CD4-positive, alpha-beta T cell treated with Interleukin-15 for 4 hours (primary cell): Measurements from ENCODE around the gene CD248.
"Not testable (repeated sequence)": the region's sequence is repeated elsewhere in the genome, so short reads cannot be mapped to it uniquely, and the experiment has no call there.

Experiments
- DNase-seq: peaks from one replicate; pipeline ENCODE4 v3.0.0-alpha.2; 2020; ENCODE audit warnings: low spot score

CD248 gene

DNA sequence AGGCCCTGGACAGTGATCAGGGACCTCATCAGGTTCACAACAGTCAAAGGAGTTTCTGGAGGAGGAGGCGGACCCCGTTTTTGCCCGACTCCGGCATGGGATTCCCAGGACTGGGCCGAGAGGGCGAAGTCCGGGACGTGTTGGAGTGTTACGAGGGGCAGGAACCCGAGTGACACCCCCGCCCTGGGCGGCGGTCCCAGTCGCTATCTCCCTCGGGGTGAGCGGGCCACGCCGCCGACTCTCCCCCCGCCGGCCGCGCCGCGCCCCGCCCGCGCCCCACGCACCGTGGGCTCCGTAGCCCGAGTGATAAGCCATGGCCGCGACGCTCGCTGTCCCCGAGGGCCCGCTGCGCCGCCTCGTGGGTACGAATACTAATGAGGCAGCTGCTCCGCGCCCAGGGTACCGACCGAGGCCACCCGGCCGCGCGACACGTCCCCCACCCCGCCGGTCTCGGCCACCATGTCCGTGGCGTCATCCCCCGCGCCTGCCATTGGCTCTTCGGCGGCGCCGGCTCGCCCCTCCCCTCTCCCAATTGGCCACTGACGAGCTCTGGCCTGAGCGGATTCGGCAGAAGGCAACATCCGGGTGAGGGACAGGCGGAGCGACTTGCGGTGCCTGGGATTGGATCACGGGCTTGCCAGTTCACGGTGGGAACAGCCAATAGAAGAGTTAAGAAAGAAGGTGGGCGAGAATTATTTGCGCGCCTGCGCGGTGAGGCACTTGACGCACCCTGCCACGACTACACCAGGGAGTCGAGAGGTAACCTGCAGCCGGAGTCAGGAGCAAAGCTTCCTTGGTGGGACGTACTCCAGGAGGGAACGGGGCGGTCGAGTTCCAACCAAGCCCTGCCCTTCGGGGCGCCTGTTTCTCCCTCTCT, 27.9 kb downstream of the CD248 start, which contains the start of gene YIF1A:
Gene YIF1A, minus strand, starts transcription at position 473 of the 877 bp plus-strand sequence. Its CDS starts 158 bp downstream, at position 315.
- DNase-seq, result peak; percentile 99

DNA sequence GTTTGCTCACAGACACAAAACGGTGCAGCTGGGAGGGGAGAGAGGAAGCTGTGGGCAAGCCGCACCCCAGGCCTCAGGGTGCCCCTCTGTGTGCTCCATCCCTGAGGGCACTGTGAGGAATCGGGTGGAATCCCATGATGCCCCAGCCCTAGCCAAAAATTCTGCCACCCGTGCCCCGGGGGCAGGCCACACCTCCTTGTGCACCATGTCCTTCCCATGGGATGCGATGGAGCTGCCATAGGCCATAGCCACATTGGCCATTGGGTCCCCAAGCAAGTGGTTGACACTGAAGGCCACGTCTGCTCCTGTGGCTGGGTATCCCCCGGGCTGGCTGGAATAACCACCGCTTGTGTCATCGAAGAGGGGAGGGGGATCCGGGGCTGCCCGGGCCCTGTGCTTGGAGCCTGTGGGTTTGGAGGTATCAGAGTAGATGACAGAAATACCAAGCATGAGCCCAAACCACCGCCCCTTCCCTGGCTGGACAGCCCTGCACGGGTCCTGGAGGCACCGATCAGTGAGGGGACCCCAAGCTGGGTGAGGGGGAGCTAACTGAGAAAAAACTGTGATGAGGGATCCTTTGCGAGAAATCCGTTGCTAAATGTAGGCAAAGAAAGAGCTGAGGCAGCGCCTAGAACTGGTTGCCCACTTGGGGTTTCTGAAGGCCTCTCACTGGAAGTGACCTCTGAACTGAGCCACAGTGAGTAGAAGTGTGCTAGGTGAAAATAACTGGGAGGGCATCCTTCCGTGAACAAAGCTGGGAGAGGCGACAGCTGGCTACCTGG, 28.8 kb downstream of the CD248 start:
- no peak for DNase-seq

DNA sequence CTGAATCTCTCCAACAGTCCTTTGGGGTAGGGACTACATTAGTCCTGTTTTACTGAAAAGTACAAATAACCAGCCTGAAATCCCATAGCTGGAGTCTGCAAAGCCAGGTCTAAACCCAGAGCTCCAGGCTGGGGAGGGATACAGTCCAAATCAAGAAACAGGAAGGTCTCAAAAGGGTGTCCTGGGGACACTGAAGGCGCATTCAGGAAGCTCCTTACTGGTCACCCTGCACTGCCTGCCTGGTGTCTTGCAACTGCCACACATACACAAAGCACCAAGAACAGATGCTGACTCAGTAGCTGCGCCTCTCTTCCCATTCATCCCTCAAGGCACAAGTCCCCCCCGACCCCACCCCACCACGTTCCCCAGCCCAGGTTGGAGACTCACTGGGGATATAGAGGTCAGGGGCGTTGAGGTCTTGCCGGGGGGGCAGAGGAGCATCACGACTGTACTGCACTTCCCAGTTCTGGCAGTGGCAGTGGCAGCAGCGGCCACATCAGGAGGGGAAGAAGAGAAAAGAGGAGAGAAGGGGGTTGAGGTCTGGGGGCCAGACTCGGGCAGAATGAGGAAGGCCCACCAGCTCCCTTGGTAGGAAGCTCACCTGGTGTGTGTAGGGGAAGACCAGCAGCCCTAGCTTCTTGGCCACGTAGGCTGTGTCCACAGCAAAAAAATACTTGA, 29.5 kb downstream of the CD248 start:
- no peak for DNase-seq

DNA sequence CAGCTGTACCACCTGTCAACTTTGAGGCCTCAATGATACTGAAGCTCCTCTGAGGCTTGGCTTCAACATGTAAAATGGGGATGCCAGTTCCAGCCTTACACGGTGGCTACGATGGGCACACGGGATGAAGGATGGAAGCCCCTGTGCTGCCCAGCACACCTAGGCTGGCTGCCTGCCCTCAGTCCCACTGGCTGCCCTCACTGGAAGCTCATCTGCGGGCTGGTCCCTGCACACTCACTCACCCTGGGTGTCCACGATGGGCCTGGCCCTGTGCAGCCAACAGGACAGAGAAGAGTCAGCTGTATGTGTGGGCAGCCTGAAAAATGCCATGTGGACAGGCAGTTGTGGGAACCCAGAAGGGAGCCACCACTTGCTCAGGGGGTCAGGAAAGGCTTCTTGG, 30.1 kb downstream of the CD248 start:
- DNase-seq, result no peak

DNA sequence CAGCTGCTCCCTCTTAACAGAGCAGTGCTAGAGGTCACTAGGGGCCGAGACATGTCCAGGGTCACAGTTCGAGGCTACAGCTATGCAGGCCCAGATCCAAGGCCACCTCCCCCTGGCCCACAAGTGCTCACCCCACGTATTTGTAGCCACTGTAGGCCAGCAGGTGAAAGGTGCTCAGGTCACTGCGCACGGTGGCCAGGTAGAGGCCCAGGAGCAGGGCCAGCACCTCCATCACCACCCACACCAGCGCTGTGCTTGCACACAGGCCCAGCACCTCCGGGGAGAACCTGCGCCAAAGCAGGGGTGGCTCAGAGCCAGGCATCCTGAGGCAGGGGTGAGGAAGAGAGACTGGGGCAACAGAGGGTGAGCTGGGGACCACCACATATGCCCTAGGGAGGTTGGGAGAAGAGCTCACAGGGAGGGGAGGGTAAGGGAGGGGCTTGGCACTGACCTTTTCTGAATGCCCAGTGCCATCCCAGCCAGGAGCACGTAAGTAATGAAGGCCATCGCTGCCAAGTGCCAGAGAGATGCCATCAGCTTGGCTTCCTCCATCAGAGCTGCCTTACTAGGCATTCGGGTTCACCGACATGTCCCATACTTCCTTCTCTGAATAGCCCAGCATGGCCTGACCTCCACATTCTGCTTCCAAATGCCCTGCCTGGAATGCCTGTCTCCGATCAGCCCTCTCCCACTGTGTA, 31.4 kb downstream of the CD248 start:
- DNase-seq, result no peak

DNA sequence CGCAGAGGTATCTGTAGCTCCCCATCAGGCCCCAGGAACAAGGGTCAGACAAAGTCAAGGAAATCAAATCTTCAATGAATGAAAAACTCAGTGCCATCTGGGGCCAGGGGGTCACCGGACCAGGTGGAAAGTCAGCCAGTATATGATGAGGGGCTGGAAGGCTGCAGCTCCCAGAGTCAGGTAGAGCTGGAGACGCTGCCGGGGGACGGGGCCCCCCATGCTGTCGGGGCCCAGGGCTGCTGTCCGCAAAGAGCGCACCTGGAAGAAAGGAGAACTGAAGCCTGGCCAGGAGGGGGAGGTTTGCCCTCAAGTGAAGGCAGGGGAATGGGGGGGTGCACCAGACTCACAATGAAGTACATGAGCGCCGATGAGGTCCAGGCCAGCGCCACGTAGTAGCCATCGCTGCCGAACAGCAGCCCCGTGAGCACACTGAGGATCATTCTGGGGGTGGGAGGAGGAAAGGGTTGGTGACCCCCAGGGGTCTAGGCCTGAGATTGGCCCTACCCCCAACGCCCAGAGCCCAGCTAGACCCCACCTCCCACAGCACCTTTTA, 32.2 kb downstream of the CD248 start:
- DNase-seq, result no peak

DNA sequence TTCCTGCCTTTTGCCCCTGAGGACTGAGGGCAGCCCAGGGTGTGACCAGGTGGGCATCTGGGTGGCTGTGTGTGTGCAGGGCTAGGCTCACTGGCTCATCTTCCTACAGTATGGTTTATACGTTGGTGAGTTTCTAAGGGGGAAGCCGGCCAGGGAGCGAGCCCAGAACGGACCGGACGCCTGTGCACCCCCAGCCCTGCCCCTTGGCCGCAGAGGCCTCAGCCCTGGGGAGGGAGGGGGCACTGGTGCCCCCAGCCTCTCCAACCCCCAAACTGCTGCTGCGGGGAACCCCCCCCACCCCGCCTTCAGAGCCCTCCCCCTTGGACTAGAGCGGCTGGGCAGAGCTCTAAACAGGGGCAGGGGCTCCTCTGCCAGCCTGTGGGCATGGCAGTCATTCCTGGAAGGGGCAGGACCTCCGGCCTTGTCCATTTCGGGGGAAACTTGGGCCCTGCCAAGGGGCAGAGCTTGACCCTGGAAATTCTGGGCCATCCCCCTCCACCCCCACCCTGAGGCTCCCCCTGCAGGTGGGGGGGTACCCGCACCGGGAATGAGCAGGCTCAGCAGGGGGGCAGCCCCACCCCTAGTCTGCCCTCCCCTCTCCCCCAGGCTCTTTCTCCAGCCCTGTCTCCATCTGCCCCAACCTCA, 33.3 kb downstream of the CD248 start:
- no peak for DNase-seq

DNA sequence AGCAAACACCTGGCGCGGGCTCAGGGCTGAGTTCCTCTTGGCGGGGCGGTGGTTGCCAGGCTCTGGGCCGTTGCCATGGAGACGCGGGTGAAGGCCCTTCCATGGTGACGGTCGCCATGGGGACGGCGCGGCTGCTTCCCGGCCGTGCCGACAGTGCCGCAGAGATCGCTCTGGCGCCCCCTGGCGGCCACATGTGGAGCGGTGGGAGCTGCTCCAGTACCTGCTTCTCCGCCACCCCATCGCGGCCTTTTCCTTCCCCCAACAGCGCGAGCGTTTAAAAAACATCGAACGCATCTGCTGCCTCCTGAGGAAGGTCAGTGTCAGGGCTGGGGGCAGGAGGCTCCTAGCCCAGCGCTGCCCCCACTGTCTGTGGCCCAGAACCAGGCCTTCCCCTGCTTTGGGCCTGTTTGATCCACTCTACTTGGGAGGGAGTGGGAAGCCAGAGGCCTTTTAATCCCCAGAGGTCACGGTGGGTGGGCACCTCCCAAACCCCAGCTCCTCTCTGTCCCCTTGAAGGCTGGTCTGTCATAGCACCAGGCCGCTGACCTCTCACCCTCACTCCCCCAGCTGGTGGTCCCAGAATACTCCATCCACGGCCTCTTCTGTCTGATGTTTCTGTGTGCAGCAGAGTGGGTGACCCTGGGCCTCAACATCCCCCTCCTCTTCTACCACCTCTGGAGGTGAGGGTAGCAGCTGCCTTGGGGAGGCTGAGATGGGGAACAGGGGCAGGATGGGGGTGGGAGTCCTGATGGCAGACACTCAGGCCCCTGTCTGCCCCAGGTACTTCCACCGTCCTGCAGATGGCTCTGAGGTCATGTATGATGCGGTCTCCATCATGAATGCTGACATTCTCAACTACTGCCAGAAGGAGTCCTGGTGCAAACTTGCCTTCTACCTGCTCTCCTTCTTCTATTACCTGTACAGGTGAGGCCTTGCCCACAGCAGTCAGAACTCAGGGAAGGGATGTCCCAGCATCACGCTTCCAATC, 34.1 kb downstream of the CD248 start:
- DNase-seq, result peak; percentile 99

DNA sequence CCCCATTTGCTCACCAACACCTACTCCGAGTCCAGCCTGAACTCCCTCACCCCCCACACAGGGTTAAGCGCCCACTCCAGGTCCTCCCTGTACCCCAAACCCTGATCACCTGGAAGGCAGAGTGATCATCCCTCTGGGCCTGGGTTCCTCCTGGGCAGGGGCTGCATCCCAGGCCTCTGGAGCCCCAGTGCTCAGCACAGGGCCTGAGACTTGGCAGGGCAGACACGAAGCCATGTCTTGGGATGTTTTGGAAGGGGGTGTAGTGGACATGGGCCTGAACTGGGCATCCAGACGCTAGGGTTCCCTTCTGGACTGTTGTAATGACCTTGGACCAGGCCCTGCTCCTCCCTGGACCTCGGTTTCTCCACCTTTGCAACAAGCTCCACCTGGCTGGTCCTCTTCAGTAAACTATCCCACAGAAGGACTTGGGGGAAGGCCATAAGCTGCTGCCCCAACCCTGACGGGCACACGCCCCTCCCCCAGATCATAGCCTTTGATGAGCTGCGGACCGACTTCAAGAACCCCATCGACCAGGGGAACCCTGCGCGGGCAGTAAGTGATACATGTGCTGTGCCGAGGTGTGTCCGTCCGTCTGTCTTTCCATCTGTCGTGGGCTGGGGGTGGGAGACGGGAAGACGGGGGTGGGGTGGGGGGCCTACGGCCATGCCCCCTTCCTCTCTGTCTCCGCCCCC, 34.9 kb downstream of the CD248 start:
- DNase-seq, result no peak

DNA sequence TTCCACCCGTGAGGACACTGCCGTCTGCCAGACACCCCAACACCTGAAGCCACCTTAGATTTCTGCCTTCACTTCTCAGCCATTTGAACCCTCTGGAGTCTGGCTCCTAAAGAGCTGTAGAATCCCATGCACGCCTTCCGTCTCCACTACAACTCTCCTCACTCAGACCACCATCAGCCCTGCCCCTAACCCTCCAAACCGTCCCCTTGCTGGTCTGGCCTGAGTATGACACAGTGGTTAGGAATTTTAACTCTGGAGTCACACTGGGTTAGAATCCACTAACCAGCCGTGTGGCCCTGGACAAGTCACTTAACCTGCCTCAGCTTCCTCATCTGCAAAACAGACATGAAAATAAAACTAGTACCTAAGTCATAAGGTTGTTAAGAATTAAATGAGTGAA, 35.8 kb downstream of the CD248 start:
- no peak for DNase-seq

DNA sequence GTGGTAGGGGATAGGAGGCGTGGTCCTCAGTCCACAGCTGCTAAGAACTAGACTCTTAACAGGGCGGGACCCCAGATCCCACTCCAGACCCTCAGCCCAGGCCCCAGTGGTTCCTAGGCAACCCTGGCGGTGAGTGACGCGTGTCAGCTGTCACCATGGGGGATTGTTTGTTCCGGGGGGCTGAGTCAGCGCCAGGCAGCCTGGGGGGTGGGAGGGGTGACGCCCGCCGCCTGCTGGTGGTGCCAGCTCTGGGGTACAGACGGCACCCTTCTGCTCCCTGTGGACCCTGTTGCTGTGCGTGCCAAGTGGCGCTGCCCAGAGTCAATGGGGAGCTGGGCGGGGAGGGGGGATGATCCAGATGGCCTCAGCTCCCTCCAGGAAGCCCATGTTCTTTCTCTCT, 36.4 kb downstream of the CD248 start:
- DNase-seq, result no peak

DNA sequence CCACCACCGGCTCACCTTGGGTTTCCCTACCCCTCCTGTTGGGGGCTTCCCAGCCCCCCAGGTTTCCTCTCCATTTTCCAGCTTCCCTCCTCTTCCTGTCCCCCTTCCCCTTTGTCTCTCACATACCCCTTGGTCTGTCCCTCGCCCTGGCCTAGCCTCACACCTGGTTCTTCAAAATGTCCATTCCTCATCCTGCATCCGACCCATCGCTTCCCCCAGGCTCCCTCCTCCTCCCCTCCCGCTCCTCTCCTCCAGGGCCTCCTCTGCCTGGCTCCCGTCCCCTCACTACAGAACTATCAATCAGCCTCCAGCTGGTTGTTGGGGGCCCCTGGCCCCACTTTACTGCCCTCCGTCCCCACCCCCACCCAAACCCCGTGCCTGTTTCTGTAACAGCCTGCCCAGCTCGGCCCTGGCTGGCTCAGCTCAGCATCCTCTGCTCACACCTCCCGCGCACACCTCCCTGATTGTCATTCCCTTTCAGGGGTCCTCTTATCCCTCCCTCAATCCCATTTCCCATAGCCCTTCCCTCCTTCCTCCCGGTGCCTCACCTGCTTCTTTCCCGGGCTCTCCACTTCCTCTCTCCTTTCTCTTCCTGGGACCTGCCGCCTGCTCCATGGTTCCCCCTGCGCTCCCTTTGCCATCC, 37.6 kb downstream of the CD248 start:
- no peak for DNase-seq

DNA sequence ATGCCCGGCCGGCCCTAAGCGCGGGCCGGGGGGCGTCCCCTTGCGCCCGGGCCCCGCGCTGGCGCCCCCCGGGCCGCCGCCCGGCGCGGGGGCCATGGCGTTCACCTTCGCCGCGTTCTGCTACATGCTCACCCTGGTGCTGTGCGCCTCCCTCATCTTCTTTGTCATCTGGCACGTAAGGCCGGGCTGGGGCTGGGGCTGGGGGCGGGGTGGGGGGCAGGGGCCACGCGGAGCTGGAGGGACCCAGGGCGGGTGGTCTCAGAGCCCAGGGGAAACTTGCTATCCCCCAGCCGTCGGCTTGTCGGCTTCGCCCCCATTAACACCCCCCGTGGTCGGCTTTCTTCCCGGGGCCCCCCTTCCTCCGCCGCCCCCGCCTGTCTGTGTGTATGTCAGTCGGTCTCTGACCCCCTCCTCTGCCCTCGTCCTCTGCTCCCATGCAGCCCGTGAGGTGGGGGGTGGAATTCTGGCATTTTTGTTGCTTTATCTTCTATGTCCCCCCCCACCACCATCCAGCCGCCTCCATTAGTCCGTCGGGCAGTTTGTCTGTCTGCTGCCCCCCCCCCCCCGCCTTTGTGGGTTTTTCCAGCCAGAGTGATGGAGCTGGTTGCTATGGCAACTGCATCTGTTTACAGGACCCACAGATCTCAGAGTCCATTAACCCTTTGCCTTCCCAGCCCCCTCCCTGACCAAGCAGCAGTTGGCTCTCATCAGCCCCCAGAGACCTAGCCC, 38.3 kb downstream of the CD248 start:
- peak; percentile 66 for DNase-seq

DNA sequence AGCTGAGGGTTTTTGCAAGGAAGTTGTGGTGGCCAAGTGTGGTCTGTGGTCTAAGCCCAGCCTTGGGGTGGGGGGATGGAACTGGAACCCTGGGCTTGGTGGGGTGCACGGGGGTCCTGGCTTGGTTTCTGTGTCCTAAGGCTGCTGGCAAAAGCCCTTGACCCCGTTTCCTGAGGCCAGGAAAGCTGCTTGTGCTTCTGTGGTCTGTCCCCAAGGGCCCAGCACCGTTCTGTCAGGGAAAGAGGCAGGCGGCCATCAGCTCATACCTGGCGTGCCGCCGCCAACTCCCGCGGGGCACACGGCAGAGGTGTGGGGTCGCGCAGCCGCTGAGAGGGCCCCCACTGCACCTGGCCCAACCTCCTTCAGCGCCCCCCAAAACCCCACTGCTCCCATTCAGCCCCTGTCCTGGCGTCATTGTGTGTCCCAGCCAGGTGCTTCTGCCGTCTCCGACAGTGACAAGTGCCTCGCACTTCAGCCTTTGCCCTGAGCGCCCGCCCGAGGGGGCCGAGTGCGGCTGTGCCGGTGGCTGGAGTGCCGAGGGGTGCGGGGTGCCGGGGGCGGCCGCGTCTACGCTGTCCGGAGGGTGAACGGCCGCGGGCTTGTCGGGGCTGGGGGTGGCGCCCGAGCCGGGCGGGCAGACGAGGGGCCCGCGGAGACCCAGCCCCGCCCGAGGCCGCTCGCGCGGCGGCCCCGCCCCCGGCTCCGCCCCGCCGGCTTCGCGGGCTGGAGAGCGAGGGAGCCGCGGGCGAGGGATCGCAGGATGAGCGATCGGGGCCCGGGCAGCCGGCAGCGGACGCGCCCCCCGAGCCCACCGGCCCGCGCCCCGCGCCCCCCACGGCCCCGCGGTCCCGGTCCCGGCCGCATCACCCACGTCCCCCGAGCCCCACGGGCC, 39.1 kb downstream of the CD248 start, which contains the start of gene CNIH2:
Gene CNIH2, plus strand, starts transcription at position 705 of the 892 bp plus-strand sequence. CDS start 282 bp downstream, outside the sequence.
- peak; percentile 49 for DNase-seq

DNA sequence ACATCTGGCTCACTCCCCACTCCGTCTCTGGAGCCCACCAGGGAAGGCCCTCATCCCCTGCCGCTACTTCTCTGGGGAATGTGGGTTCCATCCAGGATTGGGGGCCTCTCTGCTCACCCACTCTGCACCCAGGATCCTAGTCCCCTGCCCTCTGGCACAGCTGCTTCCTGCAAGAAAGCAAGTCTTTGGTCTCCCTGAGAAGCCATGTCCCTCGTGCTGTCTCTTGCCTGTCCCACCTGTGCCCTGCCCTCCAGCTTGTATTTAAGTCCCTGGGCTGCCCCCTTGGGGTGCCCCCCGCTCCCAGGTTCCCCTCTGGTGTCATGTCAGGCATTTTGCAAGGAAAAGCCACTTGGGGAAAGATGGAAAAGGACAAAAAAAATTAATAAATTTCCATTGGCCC, 39.8 kb downstream of the CD248 start:
- not testable (repeated sequence) for DNase-seq

DNA sequence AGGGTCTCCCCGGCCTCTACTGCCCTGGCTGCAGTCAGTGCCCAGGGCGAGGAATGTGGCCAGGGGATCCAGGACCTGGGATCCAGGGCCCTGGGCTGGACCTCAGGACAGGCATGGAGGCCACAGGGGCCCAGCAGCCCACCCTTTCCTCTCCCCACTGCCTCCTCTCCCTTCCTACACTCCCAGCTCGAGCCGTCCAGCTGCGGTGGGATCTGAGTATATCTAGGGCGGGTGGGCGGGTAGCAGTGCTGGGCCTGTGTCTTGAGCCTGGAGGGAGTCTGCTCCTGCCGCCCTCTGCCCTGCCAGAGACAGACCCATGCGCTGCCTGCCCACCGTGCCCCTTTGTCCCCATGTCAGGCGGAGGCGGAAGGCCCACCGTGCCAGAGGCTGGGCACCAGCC, 40.2 kb downstream of the CD248 start:
- not testable (repeated sequence) for DNase-seq
